Chondrocyte (in vitro differentiated cells): Measurements from ENCODE around the gene RBM20. TPM values are rescaled to one million over a fixed set of nuclear protein-coding genes. Genes with fewer than 3 reads are reported as not detected.

Source experiments
- DNase-seq: peaks from one replicate; pipeline ENCODE4 v3.0.0; 2021; ENCODE audit warnings: mixed read lengths, low spot score
- H3K27ac Mint-ChIP-seq: one replicate; pipeline ENCODE4 v1.8.0; 2021; ENCODE audit warnings: mild to moderate bottlenecking, moderate library complexity, mixed read lengths; ENCODE audit not compliant: unreplicated experiment
- H3K27me3 Mint-ChIP-seq: 2 replicates; pipeline ENCODE4 v1.8.0; 2021; ENCODE audit warnings: low read depth, mixed read lengths
- H3K36me3 Mint-ChIP-seq: 2 replicates; pipeline ENCODE4 v1.8.0; 2021; ENCODE audit warnings: low read depth, mixed read lengths
- H3K4me1 Mint-ChIP-seq: 2 replicates; pipeline ENCODE4 v1.8.0; 2021; ENCODE audit warnings: low read depth, mild to moderate bottlenecking, mixed read lengths
- H3K4me3 Mint-ChIP-seq: one replicate; pipeline ENCODE4 v1.8.0; 2021; ENCODE audit warnings: mild to moderate bottlenecking, moderate library complexity, mixed read lengths; ENCODE audit not compliant: unreplicated experiment
- H3K9me3 Mint-ChIP-seq: 2 replicates; pipeline ENCODE4 v1.8.0; 2021; ENCODE audit warnings: low read depth, mixed read lengths
- total RNA-seq: library from RNA; stranded (reverse); gene quantifications from 3 replicates; pipeline ENCODE4 v1.2.1, GENCODE V29; 2021
- TF ChIP-seq, protein P1 (sequence below): fragments of 200-600 bp; sonication (generic); IDR thresholded peaks from 2 replicates; pipeline ENCODE4 v1.5.0; 2021; ENCODE audit warnings: antibody characterized with exemption, mild to moderate bottlenecking, moderate library complexity

Gene RBM20
- total RNA-seq, 1 donor from 2014 or later = 3.6 TPM

GRCh38 chr10:110667620-110668343 is 23.6 kb downstream of the RBM20 start:
- TF ChIP-seq, protein P1, sequence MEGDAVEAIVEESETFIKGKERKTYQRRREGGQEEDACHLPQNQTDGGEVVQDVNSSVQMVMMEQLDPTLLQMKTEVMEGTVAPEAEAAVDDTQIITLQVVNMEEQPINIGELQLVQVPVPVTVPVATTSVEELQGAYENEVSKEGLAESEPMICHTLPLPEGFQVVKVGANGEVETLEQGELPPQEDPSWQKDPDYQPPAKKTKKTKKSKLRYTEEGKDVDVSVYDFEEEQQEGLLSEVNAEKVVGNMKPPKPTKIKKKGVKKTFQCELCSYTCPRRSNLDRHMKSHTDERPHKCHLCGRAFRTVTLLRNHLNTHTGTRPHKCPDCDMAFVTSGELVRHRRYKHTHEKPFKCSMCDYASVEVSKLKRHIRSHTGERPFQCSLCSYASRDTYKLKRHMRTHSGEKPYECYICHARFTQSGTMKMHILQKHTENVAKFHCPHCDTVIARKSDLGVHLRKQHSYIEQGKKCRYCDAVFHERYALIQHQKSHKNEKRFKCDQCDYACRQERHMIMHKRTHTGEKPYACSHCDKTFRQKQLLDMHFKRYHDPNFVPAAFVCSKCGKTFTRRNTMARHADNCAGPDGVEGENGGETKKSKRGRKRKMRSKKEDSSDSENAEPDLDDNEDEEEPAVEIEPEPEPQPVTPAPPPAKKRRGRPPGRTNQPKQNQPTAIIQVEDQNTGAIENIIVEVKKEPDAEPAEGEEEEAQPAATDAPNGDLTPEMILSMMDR = no peak
- H3K4me3 Mint-ChIP-seq = no peak overlapping the region
- H3K27ac Mint-ChIP-seq = peak overlapping the region; percentile 85
- H3K27me3 Mint-ChIP-seq = no peaks in the 10 kb centered on the region
- DNase-seq = no peak
- no peaks in the 10 kb centered on the region for H3K9me3 Mint-ChIP-seq
- H3K36me3 Mint-ChIP-seq = no peaks in the 10 kb centered on the region
- H3K4me1 Mint-ChIP-seq = peaks cover 33% of the 10 kb centered on the region

DNA sequence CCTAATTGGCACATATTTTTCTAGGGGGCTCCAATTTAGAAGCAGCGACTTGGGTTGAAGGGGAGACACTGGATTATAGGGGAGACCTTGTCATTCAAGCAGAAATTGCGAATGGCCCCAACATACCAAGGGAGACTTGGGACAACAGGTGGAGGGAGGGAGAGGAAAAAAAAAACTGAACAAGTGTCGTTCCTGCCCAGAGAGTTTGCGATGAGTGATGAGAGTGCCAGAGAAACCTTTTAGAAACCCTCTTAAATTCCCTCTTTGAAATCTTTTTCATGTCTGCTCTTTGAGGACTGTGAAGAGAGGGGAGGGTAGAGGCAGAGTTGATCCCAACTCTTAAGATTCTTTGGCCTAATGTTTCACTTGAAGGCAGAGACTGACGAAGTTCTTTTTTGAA is 24.3 kb downstream of the RBM20 start:
- TF ChIP-seq, protein P1 = no peak
- no peak for DNase-seq
- no peaks in the 10 kb centered on the region for H3K27me3 Mint-ChIP-seq
- H3K4me3 Mint-ChIP-seq = no peak overlapping the region
- no peaks in the 10 kb centered on the region for H3K36me3 Mint-ChIP-seq
- H3K9me3 Mint-ChIP-seq = no peaks in the 10 kb centered on the region
- H3K27ac Mint-ChIP-seq = peak overlapping the region; percentile 83
- H3K4me1 Mint-ChIP-seq = peaks cover 33% of the 10 kb centered on the region

DNA sequence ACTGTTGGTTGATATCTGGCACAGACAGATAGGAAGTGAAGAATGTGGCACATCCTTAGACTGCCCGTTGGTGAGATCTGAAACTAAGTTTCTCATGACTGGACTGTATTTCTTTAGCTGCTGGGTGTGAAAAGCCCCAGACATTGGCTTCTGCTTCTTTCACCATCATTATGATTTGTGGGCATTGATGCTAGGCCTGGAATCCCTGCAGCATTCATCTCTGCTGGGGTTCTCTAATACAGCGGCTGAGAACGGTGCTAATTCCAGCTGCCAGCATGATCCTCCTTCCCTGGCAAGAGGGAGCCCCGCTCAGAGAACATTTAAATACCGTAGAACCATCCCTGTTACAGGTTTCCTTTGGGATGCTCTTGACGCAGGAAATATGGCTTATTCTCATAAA is 26.2 kb downstream of the RBM20 start:
- no peak overlapping the region for H3K4me3 Mint-ChIP-seq
- peaks cover 26% of the 10 kb centered on the region for H3K4me1 Mint-ChIP-seq
- H3K27ac Mint-ChIP-seq = no peak overlapping the region
- no peak for DNase-seq
- H3K27me3 Mint-ChIP-seq = peaks cover 2% of the 10 kb centered on the region
- TF ChIP-seq, protein P1 = no peak
- no peaks in the 10 kb centered on the region for H3K9me3 Mint-ChIP-seq
- no peaks in the 10 kb centered on the region for H3K36me3 Mint-ChIP-seq

GRCh38 chr10:110671788-110672579 is 27.8 kb downstream of the RBM20 start:
- TF ChIP-seq, protein P1 = peak; percentile 97
- Mint-ChIP-seq H3K36me3 (no peaks in the 10 kb centered on the region), H3K27me3 (peaks cover 2% of the 10 kb centered on the region), H3K4me3 (peak overlapping the region; percentile 89), H3K9me3 (no peaks in the 10 kb centered on the region), H3K4me1 (peaks cover 19% of the 10 kb centered on the region), H3K27ac (peak overlapping the region; percentile 83)
- no peak for DNase-seq

DNA sequence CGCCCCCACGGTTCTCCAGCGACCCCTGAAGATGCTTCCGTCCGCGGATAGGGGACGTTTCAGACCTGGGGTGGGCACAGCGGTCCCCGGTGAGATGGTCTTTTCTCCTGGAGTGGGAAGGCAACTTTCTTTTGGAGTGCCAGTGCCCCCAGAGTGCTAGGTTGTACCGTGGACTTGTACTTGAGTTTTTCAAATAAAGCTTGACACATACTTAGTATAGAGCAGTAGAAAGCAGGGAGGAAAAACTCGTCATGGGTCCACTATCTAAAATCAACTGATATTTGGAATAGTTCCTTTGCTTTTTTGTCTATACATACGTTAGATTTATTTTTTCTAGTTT is 28.4 kb downstream of the RBM20 start:
- Mint-ChIP-seq H3K9me3 (no peaks in the 10 kb centered on the region), H3K4me3 (peak overlapping the region; percentile 89), H3K36me3 (no peaks in the 10 kb centered on the region), H3K4me1 (peaks cover 15% of the 10 kb centered on the region), H3K27me3 (peaks cover 2% of the 10 kb centered on the region), H3K27ac (peak overlapping the region; percentile 83)
- no peak for DNase-seq
- TF ChIP-seq, protein P1 = no peak
